Astrocyte (in vitro differentiated cells and primary cell): ENCODE data around the gene CORO6. TPM values are rescaled to one million over a fixed set of nuclear protein-coding genes. Genes with fewer than 3 reads are reported as not detected.

Experiments
- DNase-seq: peaks from one replicate; pipeline ENCODE4 v3.0.0-alpha.2; 2010; ENCODE audit warnings: low read depth
- FAIRE-seq: peaks from 2 replicates; lab custom pipeline; 2011; peaks lifted over from hg19 to GRCh38; lab: Jason Lieb, UNC
- H2AFZ ChIP-seq: 2 replicates; pipeline ENCODE4 v1.6.0; 2012; ENCODE audit warnings: low read depth, low read length, inconsistent platforms
- H3K27ac ChIP-seq: 2 replicates; pipeline ENCODE4 v1.5.1; 2011; ENCODE audit warnings: low read depth, low read length, inconsistent platforms
- H3K27me3 ChIP-seq: 2 replicates; pipeline ENCODE4 v1.6.0; 2011; ENCODE audit warnings: low read length, inconsistent platforms; ENCODE audit not compliant: insufficient read depth
- H3K36me3 ChIP-seq: 2 replicates; pipeline ENCODE4 v1.5.1; 2011; ENCODE audit warnings: low read length, inconsistent platforms; ENCODE audit not compliant: insufficient read depth
- H3K4me1 ChIP-seq: 2 replicates; pipeline ENCODE4 v1.5.1; 2011; ENCODE audit warnings: low read length, inconsistent platforms; ENCODE audit not compliant: insufficient read depth
- H3K4me2 ChIP-seq: 2 replicates; pipeline ENCODE4 v1.6.0; 2012; ENCODE audit warnings: low read length, inconsistent platforms
- H3K4me3 ChIP-seq: 2 replicates; pipeline ENCODE4 v1.5.1; 2011; ENCODE audit warnings: low read depth, mild to moderate bottlenecking, low read length, inconsistent platforms; ENCODE audit not compliant: insufficient read depth
- H3K79me2 ChIP-seq: 2 replicates; pipeline ENCODE4 v1.6.0; 2012; ENCODE audit warnings: mild to moderate bottlenecking, low read length, inconsistent platforms; ENCODE audit not compliant: insufficient read depth
- H3K9ac ChIP-seq: 2 replicates; pipeline ENCODE4 v1.6.0; 2012; ENCODE audit warnings: mild to moderate bottlenecking, low read length, inconsistent platforms
- H3K9me3 ChIP-seq: 2 replicates; pipeline ENCODE4 v1.5.1; 2012; ENCODE audit warnings: low read depth, mild to moderate bottlenecking, low read length, inconsistent platforms; ENCODE audit not compliant: insufficient read depth
- H4K20me1 ChIP-seq: 2 replicates; pipeline ENCODE4 v1.6.0; 2012; ENCODE audit warnings: low read length, inconsistent platforms; ENCODE audit not compliant: insufficient read depth
- H3K27ac Mint-ChIP-seq: one replicate; pipeline ENCODE4 v1.8.0; 2021; ENCODE audit warnings: mild to moderate bottlenecking, mixed read lengths; ENCODE audit not compliant: unreplicated experiment
- H3K27me3 Mint-ChIP-seq: one replicate; pipeline ENCODE4 v1.8.0; 2021; ENCODE audit warnings: low read depth, mixed read lengths; ENCODE audit not compliant: unreplicated experiment
- H3K36me3 Mint-ChIP-seq: one replicate; pipeline ENCODE4 v1.8.0; 2021; ENCODE audit warnings: low read depth, mixed read lengths; ENCODE audit not compliant: unreplicated experiment
- H3K4me1 Mint-ChIP-seq: one replicate; pipeline ENCODE4 v1.8.0; 2021; ENCODE audit warnings: low read depth, mixed read lengths; ENCODE audit not compliant: unreplicated experiment
- H3K4me3 Mint-ChIP-seq: one replicate; pipeline ENCODE4 v1.8.0; 2021; ENCODE audit warnings: mild to moderate bottlenecking, moderate library complexity, mixed read lengths; ENCODE audit not compliant: unreplicated experiment
- H3K9me3 Mint-ChIP-seq: one replicate; pipeline ENCODE4 v1.8.0; 2021; ENCODE audit warnings: mild to moderate bottlenecking, mixed read lengths; ENCODE audit not compliant: unreplicated experiment
- CTCF ChIP-seq: IDR thresholded peaks from 2 replicates; pipeline ENCODE4 v1.5.1; 2011; ENCODE audit warnings: low read depth, mild to moderate bottlenecking, inconsistent platforms, low read length, moderate library complexity; ENCODE audit not compliant: insufficient read depth
- EZH2 ChIP-seq: IDR thresholded peaks from 2 replicates; pipeline ENCODE4 v1.6.1; 2012; ENCODE audit warnings: mild to moderate bottlenecking, low read length, inconsistent platforms; ENCODE audit not compliant: insufficient read depth
- total RNA-seq: library from RNA; stranded (reverse); gene quantifications from 2 replicates; pipeline ENCODE4 v1.2.1, GENCODE V29; 2021

The CORO6 gene
- total RNA-seq, 1 donor from 2014 or later = 8.9 TPM

DNA sequence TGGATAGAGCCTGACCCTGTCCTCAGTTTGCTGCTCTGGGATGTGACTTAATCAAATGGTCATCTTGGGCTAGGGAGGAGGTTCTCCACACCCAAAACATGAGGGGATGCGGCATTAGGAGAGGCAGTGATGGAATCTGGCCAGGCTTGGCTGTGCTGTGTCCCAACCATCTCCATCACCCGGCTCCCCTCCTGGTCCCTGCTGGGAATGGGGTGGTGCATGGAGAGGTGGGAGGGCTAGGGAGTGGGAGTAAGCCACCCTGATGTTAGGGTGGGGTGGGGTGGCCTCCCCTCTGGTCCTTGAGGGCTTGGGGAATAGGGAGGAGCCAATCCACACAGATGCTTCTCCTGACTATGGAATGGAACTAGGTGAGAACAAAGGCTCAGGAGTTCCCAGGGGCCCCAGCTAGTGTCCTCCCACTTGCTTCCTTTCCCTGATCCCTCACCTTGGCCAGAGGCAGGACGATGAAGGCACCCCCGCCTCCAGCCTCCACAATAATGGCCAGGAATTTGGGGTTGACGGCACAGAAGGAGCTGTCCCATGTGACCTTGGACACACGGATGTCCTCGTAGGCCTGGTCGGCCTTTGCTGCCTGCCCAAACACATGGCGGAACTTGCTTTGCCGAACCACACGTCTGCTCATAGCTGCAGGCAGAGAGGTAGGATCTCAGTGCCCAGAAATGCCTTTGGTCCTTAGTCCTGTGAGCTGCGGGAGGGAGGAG lies 1.8 kb downstream of the CORO6 start:
- Mint-ChIP-seq H3K9me3 (no peaks in the 10 kb centered on the region), H3K4me3 (peak overlapping the region; percentile 27), H3K36me3 (no peaks in the 10 kb centered on the region), H3K27ac (no peak overlapping the region), H3K27me3 (peaks cover 6% of the 10 kb centered on the region), H3K4me1 (peaks cover 16% of the 10 kb centered on the region)
- no peak for DNase-seq
- Histone ChIP-seq H3K9me3 (no peaks in the 10 kb centered on the region), H3K79me2 (no peaks in the 10 kb centered on the region), H3K27me3 (peaks cover 9% of the 10 kb centered on the region), H3K4me3 (no peak overlapping the region), H3K9ac (no peak overlapping the region), H4K20me1 (peaks cover 13% of the 10 kb centered on the region), H2AFZ (no peak overlapping the region), H3K27ac (no peak overlapping the region), H3K4me2 (no peak overlapping the region), H3K4me1 (peaks cover 22% of the 10 kb centered on the region), H3K36me3 (no peaks in the 10 kb centered on the region)
- FAIRE-seq = no peak
- TF ChIP-seq EZH2 = no peak
- no peak for TF ChIP-seq CTCF

DNA sequence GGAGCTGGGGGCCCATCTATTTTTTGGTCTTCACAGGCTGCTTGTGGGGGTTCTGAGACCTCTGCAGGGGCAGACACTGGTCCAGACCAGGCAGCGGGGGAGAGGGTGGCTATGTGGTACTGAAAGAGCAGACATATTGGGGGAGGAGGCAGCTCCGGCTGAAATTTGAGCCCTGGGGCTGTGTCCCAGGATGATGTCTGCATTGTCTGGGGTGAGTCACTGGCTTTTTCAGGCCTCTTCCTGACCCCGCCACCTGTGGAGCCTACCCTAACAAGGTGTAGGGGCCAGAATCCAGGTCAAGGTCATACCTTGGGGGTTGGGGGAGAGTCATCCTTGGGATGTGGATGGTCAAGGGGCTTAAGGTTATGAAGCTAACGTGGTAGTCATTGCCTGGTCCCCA lies 2.4 kb downstream of the CORO6 start:
- no peaks in the 10 kb centered on the region for H3K79me2 ChIP-seq
- DNase-seq (no peak), FAIRE-seq (no peak)
- no peak overlapping the region for H3K9ac ChIP-seq
- H3K4me3 Mint-ChIP-seq = no peak overlapping the region
- no peak overlapping the region for H3K27ac ChIP-seq
- peaks cover 10% of the 10 kb centered on the region for H3K27me3 ChIP-seq
- no peak overlapping the region for H3K27ac Mint-ChIP-seq
- peaks cover 13% of the 10 kb centered on the region for H4K20me1 ChIP-seq
- no peaks in the 10 kb centered on the region for H3K9me3 Mint-ChIP-seq
- H3K9me3 ChIP-seq = no peaks in the 10 kb centered on the region
- TF ChIP-seq CTCF (no peak), EZH2 (no peak)
- no peaks in the 10 kb centered on the region for H3K36me3 ChIP-seq
- no peak overlapping the region for H3K4me2 ChIP-seq
- H3K4me3 ChIP-seq = no peak overlapping the region
- H2AFZ ChIP-seq = no peak overlapping the region
- peaks cover 29% of the 10 kb centered on the region for H3K4me1 ChIP-seq
- no peaks in the 10 kb centered on the region for H3K36me3 Mint-ChIP-seq
- H3K4me1 Mint-ChIP-seq = peaks cover 16% of the 10 kb centered on the region
- H3K27me3 Mint-ChIP-seq = peaks cover 6% of the 10 kb centered on the region

GRCh38 chr17:29619251-29619650 lies 3.5 kb downstream of the CORO6 start:
- Histone ChIP-seq H4K20me1 (peaks cover 16% of the 10 kb centered on the region), H3K27me3 (peaks cover 10% of the 10 kb centered on the region), H3K79me2 (no peaks in the 10 kb centered on the region), H3K9me3 (no peaks in the 10 kb centered on the region), H3K27ac (no peak overlapping the region), H3K4me3 (no peak overlapping the region), H3K36me3 (no peaks in the 10 kb centered on the region), H3K4me2 (no peak overlapping the region), H3K9ac (no peak overlapping the region), H2AFZ (no peak overlapping the region), H3K4me1 (peaks cover 33% of the 10 kb centered on the region)
- H3K4me3 Mint-ChIP-seq = peak overlapping the region; percentile 45
- peaks cover 8% of the 10 kb centered on the region for H3K27me3 Mint-ChIP-seq
- no peaks in the 10 kb centered on the region for H3K9me3 Mint-ChIP-seq
- DNase-seq (no peak), FAIRE-seq (no peak)
- no peak overlapping the region for H3K27ac Mint-ChIP-seq
- peaks cover 16% of the 10 kb centered on the region for H3K4me1 Mint-ChIP-seq
- no peaks in the 10 kb centered on the region for H3K36me3 Mint-ChIP-seq
- TF ChIP-seq CTCF (peak; percentile 7), EZH2 (no peak)
